HEK293T (cell line): ENCODE measurements around the gene GDAP1L1.

Source experiments
- BHLHE40 ChIP-seq: fragments of 450-650 bp; IDR thresholded peaks from 2 replicates; pipeline ENCODE4 v1.6.1; 2016; ENCODE audit warnings: mild to moderate bottlenecking, moderate library complexity, borderline replicate concordance
- FOXM1 ChIP-seq: fragments of 450-650 bp; IDR thresholded peaks from 2 replicates; pipeline ENCODE4 v1.6.1; 2017; ENCODE audit warnings: mild to moderate bottlenecking, borderline replicate concordance
- L3MBTL2 ChIP-seq: fragments of 450-650 bp; conservative IDR thresholded peaks from 2 replicates; pipeline ENCODE4 v1.6.1; 2016; ENCODE audit warnings: mild to moderate bottlenecking

GRCh38 chr20:44218446-44218845 lies 28.7 kb upstream of the GDAP1L1 start:
- TF ChIP-seq BHLHE40 (no peak), L3MBTL2 (no peak), FOXM1 (no peak)
